ENCODE results near the gene GH1. TPM values are rescaled to one million over a fixed set of nuclear protein-coding genes. Genes with fewer than 3 reads are reported as not detected.

GH1 gene
- total RNA-seq, 1 experiment from 2014 or later: not detected

DNA sequence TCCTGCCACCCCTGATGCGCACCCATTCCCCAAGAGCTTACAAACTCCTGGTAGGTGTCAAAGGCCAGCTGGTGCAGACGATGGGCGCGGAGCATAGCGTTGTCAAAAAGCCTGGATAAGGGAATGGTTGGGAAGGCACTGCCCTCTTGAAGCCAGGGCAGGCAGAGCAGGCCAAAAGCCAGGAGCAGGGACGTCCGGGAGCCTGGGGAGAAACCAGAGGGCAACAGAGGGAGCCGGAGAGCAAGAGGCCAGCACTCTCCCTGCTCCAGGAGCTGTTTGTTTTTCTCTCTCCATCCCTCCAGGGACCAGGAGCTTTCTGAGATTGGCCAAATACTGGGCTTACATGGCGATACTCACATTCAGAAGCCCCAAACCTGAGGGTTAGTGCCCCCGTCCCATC is 334 bp downstream of the GH1 start:
- H2BK12ac ChIP-seq (ENCODE audit: insufficient read length, low read depth, low read length): no peak overlapping the region
- no peak overlapping the region for H3K9ac ChIP-seq (ENCODE audit: extremely low read depth, insufficient read length, low read length)
- H2BK20ac ChIP-seq (ENCODE audit: low read depth, low read length, poor library complexity, severe bottlenecking): no peak overlapping the region
- no peak overlapping the region for H3K14ac ChIP-seq (ENCODE audit: insufficient read depth, low read length)
- WGBS (ENCODE audit: extremely low coverage, insufficient read length, low lambda C conversion rate): no CpG with 5 or more reads among the region's 10 CpGs
- H3K23ac ChIP-seq (ENCODE audit: insufficient read length, low read depth, low read length): no peak overlapping the region
- Mint-ChIP-seq H3K4me1 (peaks cover 17 to 21% of the 10 kb centered on the region in 2 experiments), H3K9me3 (no peaks in the 10 kb centered on the region), H3K27ac (peak overlapping the region in 2 of 3 experiments; percentile 45 to 67; a peak in 2 of 7 replicates), H3K27me3 (ENCODE audit: low read depth) (peaks cover 19% of the 10 kb centered on the region), H3K36me3 (ENCODE audit: insufficient read depth in 1 of 3, low read depth in 3 of 3) (no peaks in the 10 kb centered on the region), H3K4me3 (peak overlapping the region; percentile 32 to 44; a peak in 4 of 5 replicates)
- H3K4ac ChIP-seq (ENCODE audit: low read depth, low read length): no peak overlapping the region
- H3K9me3 ChIP-seq (ENCODE audit: control insufficient read depth, low read depth, low read length): no peaks in the 10 kb centered on the region
- H3K18ac ChIP-seq (ENCODE audit: insufficient read length, low read depth, low read length): no peak overlapping the region
- TF ChIP-seq, protein P1, sequence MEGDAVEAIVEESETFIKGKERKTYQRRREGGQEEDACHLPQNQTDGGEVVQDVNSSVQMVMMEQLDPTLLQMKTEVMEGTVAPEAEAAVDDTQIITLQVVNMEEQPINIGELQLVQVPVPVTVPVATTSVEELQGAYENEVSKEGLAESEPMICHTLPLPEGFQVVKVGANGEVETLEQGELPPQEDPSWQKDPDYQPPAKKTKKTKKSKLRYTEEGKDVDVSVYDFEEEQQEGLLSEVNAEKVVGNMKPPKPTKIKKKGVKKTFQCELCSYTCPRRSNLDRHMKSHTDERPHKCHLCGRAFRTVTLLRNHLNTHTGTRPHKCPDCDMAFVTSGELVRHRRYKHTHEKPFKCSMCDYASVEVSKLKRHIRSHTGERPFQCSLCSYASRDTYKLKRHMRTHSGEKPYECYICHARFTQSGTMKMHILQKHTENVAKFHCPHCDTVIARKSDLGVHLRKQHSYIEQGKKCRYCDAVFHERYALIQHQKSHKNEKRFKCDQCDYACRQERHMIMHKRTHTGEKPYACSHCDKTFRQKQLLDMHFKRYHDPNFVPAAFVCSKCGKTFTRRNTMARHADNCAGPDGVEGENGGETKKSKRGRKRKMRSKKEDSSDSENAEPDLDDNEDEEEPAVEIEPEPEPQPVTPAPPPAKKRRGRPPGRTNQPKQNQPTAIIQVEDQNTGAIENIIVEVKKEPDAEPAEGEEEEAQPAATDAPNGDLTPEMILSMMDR (conservative IDR thresholded peaks at IDR 0.05): peak; percentile 46
- no peak overlapping the region for H3K27ac ChIP-seq (ENCODE audit: insufficient read length, low read depth, low read length)
- no peak overlapping the region for H4K91ac ChIP-seq (ENCODE audit: insufficient read length, low read depth, low read length)
- H2AK5ac ChIP-seq (ENCODE audit: insufficient read length, low read length): no peak overlapping the region
- no peaks in the 10 kb centered on the region for H3K23me2 ChIP-seq (ENCODE audit: insufficient read length, low read depth, low read length, poor library complexity, severe bottlenecking)
- H2BK120ac ChIP-seq (ENCODE audit: low read depth, low read length, poor library complexity, severe bottlenecking): no peak overlapping the region
- no peaks in the 10 kb centered on the region for H3K79me1 ChIP-seq (ENCODE audit: insufficient read depth, low read depth, low read length, poor library complexity, severe bottlenecking)
- H4K20me1 ChIP-seq (ENCODE audit: control insufficient read depth, insufficient read depth, insufficient read length): no peaks in the 10 kb centered on the region
- no peaks in the 10 kb centered on the region for H3K27me3 ChIP-seq (ENCODE audit: insufficient read depth, low read length)
- no peak overlapping the region for H4K8ac ChIP-seq (replicated peaks; ENCODE audit: insufficient read length, low read depth, low read length)
- H2BK5ac ChIP-seq (ENCODE audit: insufficient read length, low read length): no peak overlapping the region
- DNase-seq: peak; percentile 92
- H3K4me1 ChIP-seq (ENCODE audit: insufficient read depth, low read length): peaks cover 3% of the 10 kb centered on the region; the same call in 1 of the 2 replicates
- H2AFZ ChIP-seq (ENCODE audit: low read length): no peak overlapping the region
- no peak overlapping the region for H3K56ac ChIP-seq (ENCODE audit: insufficient read length, low read depth, low read length)
- no peak overlapping the region for H2BK15ac ChIP-seq (ENCODE audit: low read depth, low read length)
- no peaks in the 10 kb centered on the region for H3K79me2 ChIP-seq (ENCODE audit: insufficient read depth, low read length)
- no peak overlapping the region for H3T11ph ChIP-seq (ENCODE audit: low read length)
- H4K5ac ChIP-seq (ENCODE audit: insufficient read length, low read depth, low read length): no peak overlapping the region
- peak overlapping the region; percentile 41 for H3K4me2 ChIP-seq (ENCODE audit: insufficient read depth, insufficient read length, low read length)
